Measurements from ENCODE around the gene WDFY2.
A peak's percentile ranks its signal among the peaks of the same experiment; 100 is the strongest.

The WDFY2 gene

GRCh38 chr13:51746802-51747201 is 162.5 kb downstream of the WDFY2 start:
- DNase-seq = no peak

- no peak for DNase-seq
These were observed 163.5 kb downstream of the WDFY2 start for GRCh38 chr13:51747438-51748434.

GRCh38 chr13:51756651-51757050 is 172.4 kb downstream of the WDFY2 start:
- no peak for DNase-seq

- DNase-seq = no peak
These were observed 174.4 kb downstream of the WDFY2 start for GRCh38 chr13:51758691-51759090.

- DNase-seq = no peak
These were observed 175.0 kb downstream of the WDFY2 start for GRCh38 chr13:51759240-51759639.

GRCh38 chr13:51760592-51760991 is 176.3 kb downstream of the WDFY2 start:
- no peak for DNase-seq

GRCh38 chr13:51761643-51762350 is 177.5 kb downstream of the WDFY2 start:
- DNase-seq = no peak

- DNase-seq = no peak
These were observed 179.2 kb downstream of the WDFY2 start for GRCh38 chr13:51763486-51763885.

GRCh38 chr13:51764184-51765141 is 180.2 kb downstream of the WDFY2 start:
- peak; percentile 78 to 81 for DNase-seq

- DNase-seq = no peak
These were observed 180.9 kb downstream of the WDFY2 start for GRCh38 chr13:51765142-51765515.

GRCh38 chr13:51767100-51767499 is 182.8 kb downstream of the WDFY2 start:
- peak in 1 of 2 experiments; percentile 30 for DNase-seq

- no peak for DNase-seq
These were observed 184.2 kb downstream of the WDFY2 start for GRCh38 chr13:51768378-51768921.

- no peak for DNase-seq
These were observed 184.7 kb downstream of the WDFY2 start for GRCh38 chr13:51768976-51769375.

GRCh38 chr13:51769455-51770127 is 185.3 kb downstream of the WDFY2 start:
- DNase-seq = no peak

GRCh38 chr13:51770160-51770559 is 185.9 kb downstream of the WDFY2 start:
- DNase-seq = no peak

GRCh38 chr13:51770681-51771417 is 186.6 kb downstream of the WDFY2 start:
- DNase-seq = no peak

GRCh38 chr13:51771418-51772104 is 187.3 kb downstream of the WDFY2 start:
- DNase-seq = no peak

GRCh38 chr13:51772105-51772455 is 187.8 kb downstream of the WDFY2 start:
- no peak for DNase-seq

GRCh38 chr13:51772781-51773180 is 188.5 kb downstream of the WDFY2 start:
- no peak for DNase-seq

GRCh38 chr13:51773515-51773914 is 189.3 kb downstream of the WDFY2 start:
- DNase-seq = no peak

GRCh38 chr13:51776179-51776578 is 191.9 kb downstream of the WDFY2 start:
- DNase-seq = no peak
